Fibroblast of villous mesenchyme (primary cell): Measurements from ENCODE around the gene MBP. TPM values are rescaled to one million over a fixed set of nuclear protein-coding genes. Genes with fewer than 3 reads are reported as not detected.
A peak's percentile ranks its signal among the peaks of the same experiment; 100 is the strongest.

Experiments
- DNase-seq: peaks from one replicate; pipeline ENCODE4 v3.0.0-alpha.2; 2010; ENCODE audit warnings: low read depth
- H3K4me3 ChIP-seq: 2 replicates; pipeline ENCODE4 v1.5.1; 2011; ENCODE audit warnings: low read depth, mild to moderate bottlenecking, low read length
- CTCF ChIP-seq: IDR thresholded peaks from 2 replicates; pipeline ENCODE4 v1.5.1; 2012; ENCODE audit warnings: low read depth, mild to moderate bottlenecking, low read length; ENCODE audit not compliant: insufficient read depth
- total RNA-seq: library from RNA; depleted of rRNA; stranded (reverse); fragments of >200 nt; gene quantifications from 2 replicates; pipeline ENCODE4 v1.2.3, GENCODE V29; 2012

MBP gene
- total RNA-seq, 1 donor = 3.9 TPM

GRCh38 chr18:77119851-77120491 is 12.6 kb downstream of the MBP start:
- TF ChIP-seq CTCF = no peak
- H3K4me3 ChIP-seq = no peak overlapping the region
- no peak for DNase-seq

- no peak overlapping the region for H3K4me3 ChIP-seq
- DNase-seq = no peak
- TF ChIP-seq CTCF = no peak
These were observed 13.3 kb downstream of the MBP start for GRCh38 chr18:77119101-77119850.

GRCh38 chr18:77118256-77119090 is 14.1 kb downstream of the MBP start:
- no peak overlapping the region for H3K4me3 ChIP-seq
- no peak for TF ChIP-seq CTCF
- DNase-seq = no peak

GRCh38 chr18:77116201-77117080 is 16.1 kb downstream of the MBP start:
- TF ChIP-seq CTCF = no peak
- H3K4me3 ChIP-seq = no peak overlapping the region
- no peak for DNase-seq

GRCh38 chr18:77115192-77115953 is 17.2 kb downstream of the MBP start:
- TF ChIP-seq CTCF = no peak
- peak; percentile 68 for DNase-seq
- no peak overlapping the region for H3K4me3 ChIP-seq
